Endothelial cell (in vitro differentiated cells): ENCODE results near the gene UBE2F. TPM values are rescaled to one million over a fixed set of nuclear protein-coding genes. Genes with fewer than 3 reads are reported as not detected.

Source experiments
- DNase-seq: peaks from one replicate; pipeline ENCODE4 v3.0.0; 2021; ENCODE audit warnings: low spot score
- H3K27ac Mint-ChIP-seq: one replicate; pipeline ENCODE4 v1.8.0; 2021; ENCODE audit warnings: mixed read lengths, inconsistent platforms; ENCODE audit not compliant: unreplicated experiment
- H3K27me3 Mint-ChIP-seq: one replicate; pipeline ENCODE4 v1.8.0; 2021; ENCODE audit warnings: mild to moderate bottlenecking, moderate library complexity, mixed read lengths, inconsistent platforms; ENCODE audit not compliant: unreplicated experiment
- H3K36me3 Mint-ChIP-seq: one replicate; pipeline ENCODE4 v1.8.0; 2021; ENCODE audit warnings: mild to moderate bottlenecking, low read depth, mixed read lengths, inconsistent platforms; ENCODE audit not compliant: unreplicated experiment
- H3K4me1 Mint-ChIP-seq: one replicate; pipeline ENCODE4 v1.8.0; 2021; ENCODE audit warnings: mild to moderate bottlenecking, mixed read lengths, inconsistent platforms; ENCODE audit not compliant: unreplicated experiment
- H3K4me3 Mint-ChIP-seq: one replicate; pipeline ENCODE4 v1.8.0; 2021; ENCODE audit warnings: mild to moderate bottlenecking, mixed read lengths, inconsistent platforms; ENCODE audit not compliant: unreplicated experiment
- H3K9me3 Mint-ChIP-seq: one replicate; pipeline ENCODE4 v1.8.0; 2021; ENCODE audit warnings: mixed read lengths, inconsistent platforms; ENCODE audit not compliant: unreplicated experiment
- CTCF ChIP-seq: fragments of 200-600 bp; sonication (generic); IDR thresholded peaks from one replicate; pipeline ENCODE4 v1.5.0; 2021; ENCODE audit warnings: antibody characterized with exemption; ENCODE audit not compliant: unreplicated experiment
- long read RNA-seq: library from polyadenylated mRNA; unstranded; transcript quantifications from one replicate; pipeline ENCODE4 v2.0.0, GENCODE V29; 2020; ENCODE audit not compliant: unreplicated experiment
- total RNA-seq: library from RNA; stranded (reverse); fragmentation: NEBNext Ultra II Directional; extraction: Animal tissue kit (Norgen Biotek cat#: 25700); gene quantifications from one replicate; pipeline ENCODE4 v1.2.1, GENCODE V29; 2021; ENCODE audit not compliant: unreplicated experiment

The UBE2F gene
- total RNA-seq: 107 TPM
- long read RNA-seq, transcript UBE2F-201 (10 exons, 2,009 nt): major isoform, 67 of 102 reads
- long read RNA-seq, partial matches to known transcripts: 9 of 102 reads
- long read RNA-seq, other reads (novel, unspliced or antisense): 11 of 102 reads

GRCh38 chr2:237966565-237967462 lies at the start of gene UBE2F:
Gene UBE2F, plus strand, starts transcription at chr2:237967014. Its CDS starts 6,094 bp downstream, at chr2:237973108.
- Mint-ChIP-seq H3K9me3 (no peaks in the 10 kb centered on the region), H3K27ac (peak within 1 kb of the TSS; percentile 57), H3K36me3 (peaks cover 18% of the 10 kb centered on the region), H3K4me1 (peaks cover 40% of the 10 kb centered on the region), H3K27me3 (peaks cover 12% of the 10 kb centered on the region), H3K4me3 (peak within 1 kb of the TSS; percentile 98)
- no peak for TF ChIP-seq CTCF
- DNase-seq: peak; percentile 98

GRCh38 chr2:237917696-237918374 lies 49.0 kb upstream of the UBE2F start:
- Mint-ChIP-seq H3K9me3 (no peaks in the 10 kb centered on the region), H3K4me1 (peaks cover 10% of the 10 kb centered on the region), H3K4me3 (no peak overlapping the region), H3K27ac (no peak overlapping the region), H3K27me3 (peaks cover 16% of the 10 kb centered on the region), H3K36me3 (peaks cover 3% of the 10 kb centered on the region)
- no peak for DNase-seq
- TF ChIP-seq CTCF: no peak

GRCh38 chr2:237919593-237919992 lies 47.2 kb upstream of the UBE2F start:
- no peaks in the 10 kb centered on the region for H3K9me3 Mint-ChIP-seq
- peaks cover under 1% of the 10 kb centered on the region for H3K36me3 Mint-ChIP-seq
- H3K27ac Mint-ChIP-seq: no peak overlapping the region
- H3K27me3 Mint-ChIP-seq: peaks cover 18% of the 10 kb centered on the region
- H3K4me1 Mint-ChIP-seq: peaks cover 10% of the 10 kb centered on the region
- TF ChIP-seq CTCF: no peak
- no peak for DNase-seq
- H3K4me3 Mint-ChIP-seq: no peak overlapping the region

GRCh38 chr2:237920673-237921072 lies 46.1 kb upstream of the UBE2F start:
- no peak for TF ChIP-seq CTCF
- no peak for DNase-seq
- no peaks in the 10 kb centered on the region for H3K9me3 Mint-ChIP-seq
- no peaks in the 10 kb centered on the region for H3K36me3 Mint-ChIP-seq
- peaks cover 14% of the 10 kb centered on the region for H3K27me3 Mint-ChIP-seq
- no peak overlapping the region for H3K27ac Mint-ChIP-seq
- H3K4me3 Mint-ChIP-seq: no peak overlapping the region
- peaks cover 10% of the 10 kb centered on the region for H3K4me1 Mint-ChIP-seq
